Uterus (tissue), 4 donors: ENCODE measurements around the gene FYCO1. TPM values are rescaled to one million over a fixed set of nuclear protein-coding genes. Genes with fewer than 3 reads are reported as not detected.

ENCODE experiments used
- DNase-seq, 2 donors: peaks; one replicate each; pipeline ENCODE4 v3.0.0-alpha.2; 2019 to 2020
- H3K27ac ChIP-seq, 2 donors: fragments of 200-600 bp; sonication (generic); 1 replicate in 1 of 2; 2 replicates in 1 of 2; pipeline ENCODE4 v1.5.1; 2016 to 2018
- H3K27me3 ChIP-seq, 2 donors: fragments of 200-600 bp; sonication (generic); one replicate each; pipeline ENCODE4 v1.5.1; 2018 to 2019; ENCODE audit warnings: control low read depth in 1 of 2
- H3K36me3 ChIP-seq, 2 donors: fragments of 200-600 bp; sonication (generic); one replicate each; pipeline ENCODE4 v1.5.1; 2019; ENCODE audit warnings: control low read depth in 1 of 2
- H3K4me1 ChIP-seq, 2 donors: fragments of 200-600 bp; sonication (generic); one replicate each; pipeline ENCODE4 v1.5.1; 2018 to 2019; ENCODE audit warnings: control low read depth in 1 of 2
- H3K4me3 ChIP-seq, 2 donors: fragments of 200-600 bp; sonication (generic); 1 replicate in 1 of 2; 2 replicates in 1 of 2; pipeline ENCODE4 v1.5.1; 2018 to 2019; ENCODE audit warnings: mild to moderate bottlenecking in 1 of 2
- H3K9me3 ChIP-seq, 2 donors: fragments of 200-600 bp; sonication (generic); one replicate each; pipeline ENCODE4 v1.5.1; 2019; ENCODE audit warnings: control low read depth in 1 of 2
- CTCF ChIP-seq, 4 experiments: fragments of 200-600 bp in 2 of 4; fragments of 450-650 bp in 2 of 4; sonication (generic) in 2 of 4; IDR thresholded peaks; one replicate each; pipeline ENCODE4 v1.5.1; 2016 to 2019; ENCODE audit warnings: antibody characterized with exemption in 4 of 4, mild to moderate bottlenecking in 2 of 4, moderate library complexity in 1 of 4
- POLR2A ChIP-seq, 2 donors: fragments of 450-650 bp; IDR thresholded peaks; one replicate each; pipeline ENCODE4 v1.6.1; 2016; ENCODE audit warnings: antibody characterized with exemption in 2 of 2, mild to moderate bottlenecking in 1 of 2, moderate library complexity in 1 of 2
- intact Hi-C: fragments of 100-400 bp; cut with DNase I; formaldehyde crosslinking; loops from one replicate; pipeline ENCODE4 v1.15.1; 2023; ENCODE audit warnings: low total_unique reads
- total RNA-seq, 4 donors: library from RNA; depleted of rRNA in 3 of 4; stranded (reverse); fragments of >200 nt in 3 of 4; gene quantifications; one replicate each; pipeline versions ENCODE4 v1.1.0 to v1.2.4, GENCODE V29; 2014 to 2023
- donor health status: DM: yes; HTN: yes; CAD: no.

FYCO1 gene
- total RNA-seq, 4 donors from 2014 or later = 16.5 to 74.4 (median 27.8) TPM

GRCh38 chr3:46025139-46025538 is 29.5 kb upstream of the FYCO1 start:
- Histone ChIP-seq H3K4me1 (no peaks in the 10 kb centered on the region), H3K4me3 (no peak overlapping the region), H3K9me3 (no peaks in the 10 kb centered on the region), H3K36me3 (no peaks in the 10 kb centered on the region), H3K27me3 (no peaks in the 10 kb centered on the region), H3K27ac (no peak overlapping the region)
- no peak for DNase-seq
- intact Hi-C loops = no loop called here
- no peak for TF ChIP-seq CTCF (IDR thresholded peaks at IDR 0.05)
- no peak for TF ChIP-seq POLR2A (IDR thresholded peaks at IDR 0.05)

- H3K4me3 ChIP-seq = no peak overlapping the region
- intact Hi-C loops = no loop called here
- no peaks in the 10 kb centered on the region for H3K36me3 ChIP-seq
- DNase-seq = no peak
- no peaks in the 10 kb centered on the region for H3K9me3 ChIP-seq
- no peaks in the 10 kb centered on the region for H3K4me1 ChIP-seq
- TF ChIP-seq CTCF (IDR thresholded peaks at IDR 0.05) (no peak), POLR2A (IDR thresholded peaks at IDR 0.05) (no peak)
- H3K27me3 ChIP-seq = no peaks in the 10 kb centered on the region
- H3K27ac ChIP-seq = no peak overlapping the region
Observed at GRCh38 chr3:46024131-46024530, 28.5 kb upstream of the FYCO1 start.

- TF ChIP-seq CTCF (IDR thresholded peaks at IDR 0.05) = no peak
- TF ChIP-seq POLR2A (IDR thresholded peaks at IDR 0.05) = no peak
- intact Hi-C loops = no loop called here
- Histone ChIP-seq H3K27ac (no peak overlapping the region), H3K36me3 (no peaks in the 10 kb centered on the region), H3K4me3 (no peak overlapping the region), H3K27me3 (no peaks in the 10 kb centered on the region), H3K9me3 (no peaks in the 10 kb centered on the region), H3K4me1 (no peaks in the 10 kb centered on the region)
- no peak for DNase-seq
Observed at GRCh38 chr3:46022909-46023785, 27.5 kb upstream of the FYCO1 start.

- DNase-seq = no peak
Observed at GRCh38 chr3:46021516-46021915, 25.9 kb upstream of the FYCO1 start.

More at GRCh38 chr3:46021516-46021915, 25.9 kb upstream of the FYCO1 start:
- intact Hi-C loops = no loop called here
- no peak overlapping the region for H3K4me3 ChIP-seq
- H3K27me3 ChIP-seq = no peaks in the 10 kb centered on the region
- no peaks in the 10 kb centered on the region for H3K4me1 ChIP-seq
- H3K36me3 ChIP-seq = no peaks in the 10 kb centered on the region
- TF ChIP-seq CTCF (IDR thresholded peaks at IDR 0.05) (no peak), POLR2A (IDR thresholded peaks at IDR 0.05) (no peak)
- H3K9me3 ChIP-seq = no peaks in the 10 kb centered on the region
- H3K27ac ChIP-seq = no peak overlapping the region
